ENCODE data around the gene GNG2.

The GNG2 gene

DNA sequence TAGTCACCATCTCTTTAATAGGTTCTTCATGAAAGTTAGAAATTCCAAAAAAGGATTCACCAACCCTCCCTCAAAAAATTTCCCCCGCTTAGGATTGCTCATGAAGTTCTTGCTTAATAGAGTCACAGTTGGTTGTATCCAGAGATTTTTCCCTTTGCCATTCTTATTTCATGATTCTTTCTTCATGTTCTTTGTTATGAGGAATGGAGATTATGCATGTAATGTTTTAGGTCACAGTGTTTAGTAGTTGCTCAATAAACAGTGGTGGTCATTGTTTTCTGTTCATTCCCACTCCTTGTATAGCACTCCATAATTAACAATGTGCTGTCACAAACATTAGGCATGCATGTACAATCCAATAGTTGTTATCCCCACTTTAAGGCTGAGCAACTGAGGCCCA, 77.7 kb downstream of the GNG2 start:
- H3K4me1 ChIP-seq (ENCODE audit: control insufficient read depth in 1 of 2, insufficient read depth in 2 of 2, low read length in 2 of 2): no peaks in the 10 kb centered on the region
- no peak overlapping the region for H2BK5ac ChIP-seq (ENCODE audit: low read depth, low read length, poor library complexity)
- no peaks in the 10 kb centered on the region for H3K27me3 ChIP-seq (ENCODE audit: insufficient read depth, low read length)
- no peaks in the 10 kb centered on the region for H3K79me1 ChIP-seq (ENCODE audit: low read length)
- no peak overlapping the region for H2BK120ac ChIP-seq (ENCODE audit: insufficient read depth, low read length, poor library complexity)
- no peak overlapping the region for H4K12ac ChIP-seq (ENCODE audit: low read depth, low read length)
- DNase-seq: peak in 1 of 2 donors; percentile 72
- no peak overlapping the region for H2AK5ac ChIP-seq (ENCODE audit: low read length)
- H3K9ac ChIP-seq (ENCODE audit: low read length): no peak overlapping the region
- no peak overlapping the region for H3K4me2 ChIP-seq (ENCODE audit: low read length)
- no peak overlapping the region for H3K4me3 ChIP-seq (ENCODE audit: low read depth, low read length)
- H3K4ac ChIP-seq (ENCODE audit: low read depth, low read length): no peak overlapping the region
- no peak overlapping the region for H2AFZ ChIP-seq (ENCODE audit: insufficient read depth, low read length, poor library complexity)
- H3K36me3 ChIP-seq (ENCODE audit: control insufficient read depth in 1 of 2, insufficient read depth in 2 of 2, low read length in 2 of 2): no peaks in the 10 kb centered on the region
- H4K91ac ChIP-seq (ENCODE audit: low read depth, low read length): no peak overlapping the region
- no peak overlapping the region for H3K27ac ChIP-seq (ENCODE audit: low read depth, low read length)
- H3K14ac ChIP-seq (ENCODE audit: low read length): no peak overlapping the region
- no peaks in the 10 kb centered on the region for H3K79me2 ChIP-seq (ENCODE audit: control insufficient read depth, insufficient read depth, low read length, poor library complexity)
- no CpG with 5 or more reads among the region's 1 CpG for WGBS (ENCODE audit: extremely low coverage, insufficient coverage, insufficient read length)
- H4K8ac ChIP-seq (ENCODE audit: low read depth, low read length): no peak overlapping the region
- H3K9me3 ChIP-seq (ENCODE audit: insufficient read depth, low read depth, low read length): no peaks in the 10 kb centered on the region
- no peak overlapping the region for H2BK12ac ChIP-seq (ENCODE audit: low read length)
- no peak overlapping the region for H3K18ac ChIP-seq (ENCODE audit: low read length)
- H3K23ac ChIP-seq (ENCODE audit: low read length): no peak overlapping the region

- no peaks in the 10 kb centered on the region for H3K79me2 ChIP-seq (ENCODE audit: control insufficient read depth, insufficient read depth, low read length, poor library complexity)
- H3K27me3 ChIP-seq (ENCODE audit: insufficient read depth, low read length): no peaks in the 10 kb centered on the region
- H3K9ac ChIP-seq (ENCODE audit: low read length): no peak overlapping the region
- H3K27ac ChIP-seq (ENCODE audit: low read depth, low read length): no peak overlapping the region
- no peak overlapping the region for H3K4me3 ChIP-seq (ENCODE audit: low read depth, low read length)
- H3K4ac ChIP-seq (ENCODE audit: low read depth, low read length): no peak overlapping the region
- no peak overlapping the region for H3K18ac ChIP-seq (ENCODE audit: low read length)
- H3K9me3 ChIP-seq (ENCODE audit: insufficient read depth, low read depth, low read length): no peaks in the 10 kb centered on the region
- no peak overlapping the region for H4K12ac ChIP-seq (ENCODE audit: low read depth, low read length)
- no peak overlapping the region for H2AFZ ChIP-seq (ENCODE audit: insufficient read depth, low read length, poor library complexity)
- no peak overlapping the region for H2AK5ac ChIP-seq (ENCODE audit: low read length)
- no peak overlapping the region for H3K14ac ChIP-seq (ENCODE audit: low read length)
- H4K91ac ChIP-seq (ENCODE audit: low read depth, low read length): no peak overlapping the region
- no peaks in the 10 kb centered on the region for H3K36me3 ChIP-seq (ENCODE audit: control insufficient read depth in 1 of 2, insufficient read depth in 2 of 2, low read length in 2 of 2)
- no peak overlapping the region for H2BK12ac ChIP-seq (ENCODE audit: low read length)
- H3K4me1 ChIP-seq (ENCODE audit: control insufficient read depth in 1 of 2, insufficient read depth in 2 of 2, low read length in 2 of 2): no peaks in the 10 kb centered on the region
- H2BK5ac ChIP-seq (ENCODE audit: low read depth, low read length, poor library complexity): no peak overlapping the region
- DNase-seq: no peak
- no CpG with 5 or more reads among the region's 3 CpGs for WGBS (ENCODE audit: extremely low coverage, insufficient coverage, insufficient read length)
- H2BK120ac ChIP-seq (ENCODE audit: insufficient read depth, low read length, poor library complexity): no peak overlapping the region
- no peak overlapping the region for H3K4me2 ChIP-seq (ENCODE audit: low read length)
- H4K8ac ChIP-seq (ENCODE audit: low read depth, low read length): no peak overlapping the region
- no peak overlapping the region for H3K23ac ChIP-seq (ENCODE audit: low read length)
- no peaks in the 10 kb centered on the region for H3K79me1 ChIP-seq (ENCODE audit: low read length)
Observed at GRCh38 chr14:51938821-51939220, 78.4 kb downstream of the GNG2 start.

DNA sequence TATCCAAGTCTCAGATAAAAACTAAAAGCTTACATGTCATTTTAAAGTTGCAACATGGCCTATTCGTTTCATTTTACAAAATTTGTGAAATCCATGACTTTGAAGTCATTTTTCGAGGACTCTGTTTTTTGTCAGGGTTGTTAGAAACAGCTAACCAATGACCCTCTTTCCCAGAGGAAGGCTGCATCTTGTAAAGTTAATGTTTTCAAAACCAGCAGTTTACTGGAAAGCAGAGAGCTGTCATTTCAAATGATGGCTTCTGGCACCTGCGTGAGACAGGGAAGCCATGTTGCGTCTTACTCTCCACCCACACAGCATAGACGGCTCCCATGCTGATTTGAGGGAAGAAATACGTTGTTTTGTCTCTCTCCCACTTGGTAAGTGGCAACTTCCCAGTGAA, 78.8 kb downstream of the GNG2 start:
- H3K36me3 ChIP-seq (ENCODE audit: control insufficient read depth in 1 of 2, insufficient read depth in 2 of 2, low read length in 2 of 2): no peaks in the 10 kb centered on the region
- H4K12ac ChIP-seq (ENCODE audit: low read depth, low read length): no peak overlapping the region
- H3K4me1 ChIP-seq (ENCODE audit: control insufficient read depth in 1 of 2, insufficient read depth in 2 of 2, low read length in 2 of 2): no peaks in the 10 kb centered on the region
- no peak overlapping the region for H2AFZ ChIP-seq (ENCODE audit: insufficient read depth, low read length, poor library complexity)
- H3K27me3 ChIP-seq (ENCODE audit: insufficient read depth, low read length): no peaks in the 10 kb centered on the region
- H3K4me2 ChIP-seq (ENCODE audit: low read length): no peak overlapping the region
- no peaks in the 10 kb centered on the region for H3K79me1 ChIP-seq (ENCODE audit: low read length)
- no peak overlapping the region for H3K18ac ChIP-seq (ENCODE audit: low read length)
- no peak overlapping the region for H3K4ac ChIP-seq (ENCODE audit: low read depth, low read length)
- H2BK12ac ChIP-seq (ENCODE audit: low read length): no peak overlapping the region
- H3K9ac ChIP-seq (ENCODE audit: low read length): no peak overlapping the region
- no peaks in the 10 kb centered on the region for H3K9me3 ChIP-seq (ENCODE audit: insufficient read depth, low read depth, low read length)
- H2BK120ac ChIP-seq (ENCODE audit: insufficient read depth, low read length, poor library complexity): no peak overlapping the region
- no peak overlapping the region for H3K14ac ChIP-seq (ENCODE audit: low read length)
- no peak overlapping the region for H4K91ac ChIP-seq (ENCODE audit: low read depth, low read length)
- no peak overlapping the region for H2AK5ac ChIP-seq (ENCODE audit: low read length)
- no peak overlapping the region for H3K4me3 ChIP-seq (ENCODE audit: low read depth, low read length)
- no peak overlapping the region for H4K8ac ChIP-seq (ENCODE audit: low read depth, low read length)
- WGBS (ENCODE audit: extremely low coverage, insufficient coverage, insufficient read length): no CpG with 5 or more reads among the region's 6 CpGs
- H3K23ac ChIP-seq (ENCODE audit: low read length): no peak overlapping the region
- H3K27ac ChIP-seq (ENCODE audit: low read depth, low read length): no peak overlapping the region
- DNase-seq: no peak
- no peaks in the 10 kb centered on the region for H3K79me2 ChIP-seq (ENCODE audit: control insufficient read depth, insufficient read depth, low read length, poor library complexity)
- no peak overlapping the region for H2BK5ac ChIP-seq (ENCODE audit: low read depth, low read length, poor library complexity)

DNA sequence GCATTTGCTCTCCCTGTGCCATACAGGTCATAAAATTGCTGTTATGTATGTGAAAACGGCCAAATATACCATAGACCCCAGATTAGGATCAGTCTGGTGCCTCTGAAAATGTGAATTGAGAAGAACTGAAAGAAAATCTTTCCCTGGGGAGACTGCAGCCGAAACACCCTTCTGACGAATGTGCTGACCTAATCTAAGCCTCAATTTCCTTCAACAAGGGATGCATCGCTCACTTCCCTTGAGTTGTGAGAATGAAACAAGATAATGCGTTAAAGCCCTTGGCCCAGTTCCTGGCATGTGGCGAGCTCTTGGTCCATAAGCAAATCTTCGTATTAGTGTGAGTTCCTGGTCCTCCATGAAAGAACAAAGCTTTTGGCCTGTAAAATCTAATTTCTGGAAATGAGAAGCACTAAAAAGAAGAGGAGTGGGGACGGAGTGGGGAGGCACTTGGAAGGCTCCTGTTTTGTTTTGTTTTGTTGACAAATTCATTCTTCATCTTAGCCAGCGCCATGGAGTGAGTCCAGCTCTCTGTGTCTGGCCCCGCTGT, 79.4 kb downstream of the GNG2 start:
- no peaks in the 10 kb centered on the region for H3K36me3 ChIP-seq (ENCODE audit: control insufficient read depth in 1 of 2, insufficient read depth in 2 of 2, low read length in 2 of 2)
- WGBS (ENCODE audit: extremely low coverage, insufficient coverage, insufficient read length): no CpG with 5 or more reads among the region's 10 CpGs
- H3K23ac ChIP-seq (ENCODE audit: low read length): no peak overlapping the region
- H3K27me3 ChIP-seq (ENCODE audit: insufficient read depth, low read length): no peaks in the 10 kb centered on the region
- no peaks in the 10 kb centered on the region for H3K79me1 ChIP-seq (ENCODE audit: low read length)
- no peak overlapping the region for H2AK5ac ChIP-seq (ENCODE audit: low read length)
- H3K4me2 ChIP-seq (ENCODE audit: low read length): no peak overlapping the region
- no peak overlapping the region for H2BK120ac ChIP-seq (ENCODE audit: insufficient read depth, low read length, poor library complexity)
- no peak overlapping the region for H3K27ac ChIP-seq (ENCODE audit: low read depth, low read length)
- H3K79me2 ChIP-seq (ENCODE audit: control insufficient read depth, insufficient read depth, low read length, poor library complexity): no peaks in the 10 kb centered on the region
- H3K18ac ChIP-seq (ENCODE audit: low read length): no peak overlapping the region
- no peak overlapping the region for H3K9ac ChIP-seq (ENCODE audit: low read length)
- H2BK5ac ChIP-seq (ENCODE audit: low read depth, low read length, poor library complexity): no peak overlapping the region
- no peak overlapping the region for H3K4ac ChIP-seq (ENCODE audit: low read depth, low read length)
- no peak overlapping the region for H4K8ac ChIP-seq (ENCODE audit: low read depth, low read length)
- no peaks in the 10 kb centered on the region for H3K4me1 ChIP-seq (ENCODE audit: control insufficient read depth in 1 of 2, insufficient read depth in 2 of 2, low read length in 2 of 2)
- DNase-seq: no peak
- H3K9me3 ChIP-seq (ENCODE audit: insufficient read depth, low read depth, low read length): no peaks in the 10 kb centered on the region
- H4K91ac ChIP-seq (ENCODE audit: low read depth, low read length): no peak overlapping the region
- no peak overlapping the region for H2BK12ac ChIP-seq (ENCODE audit: low read length)
- no peak overlapping the region for H3K14ac ChIP-seq (ENCODE audit: low read length)
- no peak overlapping the region for H3K4me3 ChIP-seq (ENCODE audit: low read depth, low read length)
- H4K12ac ChIP-seq (ENCODE audit: low read depth, low read length): no peak overlapping the region
- no peak overlapping the region for H2AFZ ChIP-seq (ENCODE audit: insufficient read depth, low read length, poor library complexity)

Data from trophoblast cell (in vitro differentiated cells and primary cell).